ENCODE data around the gene AFAP1. TPM values are rescaled to one million over a fixed set of nuclear protein-coding genes. Genes with fewer than 3 reads are reported as not detected.

The AFAP1 gene
- total RNA-seq, 2 donors from 2014 or later = 32.1 to 40.1 TPM

- TF ChIP-seq, protein P1, sequence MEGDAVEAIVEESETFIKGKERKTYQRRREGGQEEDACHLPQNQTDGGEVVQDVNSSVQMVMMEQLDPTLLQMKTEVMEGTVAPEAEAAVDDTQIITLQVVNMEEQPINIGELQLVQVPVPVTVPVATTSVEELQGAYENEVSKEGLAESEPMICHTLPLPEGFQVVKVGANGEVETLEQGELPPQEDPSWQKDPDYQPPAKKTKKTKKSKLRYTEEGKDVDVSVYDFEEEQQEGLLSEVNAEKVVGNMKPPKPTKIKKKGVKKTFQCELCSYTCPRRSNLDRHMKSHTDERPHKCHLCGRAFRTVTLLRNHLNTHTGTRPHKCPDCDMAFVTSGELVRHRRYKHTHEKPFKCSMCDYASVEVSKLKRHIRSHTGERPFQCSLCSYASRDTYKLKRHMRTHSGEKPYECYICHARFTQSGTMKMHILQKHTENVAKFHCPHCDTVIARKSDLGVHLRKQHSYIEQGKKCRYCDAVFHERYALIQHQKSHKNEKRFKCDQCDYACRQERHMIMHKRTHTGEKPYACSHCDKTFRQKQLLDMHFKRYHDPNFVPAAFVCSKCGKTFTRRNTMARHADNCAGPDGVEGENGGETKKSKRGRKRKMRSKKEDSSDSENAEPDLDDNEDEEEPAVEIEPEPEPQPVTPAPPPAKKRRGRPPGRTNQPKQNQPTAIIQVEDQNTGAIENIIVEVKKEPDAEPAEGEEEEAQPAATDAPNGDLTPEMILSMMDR (IDR thresholded peaks at IDR 0.05) = no peak
- Histone ChIP-seq H3K9me3 (no peaks in the 10 kb centered on the region), H3K36me3 (no peaks in the 10 kb centered on the region), H3K27ac (no peak overlapping the region), H3K27me3 (replicated peaks; ENCODE audit: insufficient read depth) (no peaks in the 10 kb centered on the region), H3K4me3 (no peak overlapping the region), H3K4me1 (ENCODE audit: control insufficient read depth in 1 of 2, low read depth in 2 of 2) (peaks cover 13 to 35% of the 10 kb centered on the region in 2 donors)
- no peak for DNase-seq (ENCODE audit: low spot score)
- ATAC-seq (ENCODE audit: insufficient number of reproducible peaks, low FRiP score, low read depth) = no peak
Measured at GRCh38 chr4:7959078-7959477, 19.4 kb upstream of the AFAP1 start.

DNA sequence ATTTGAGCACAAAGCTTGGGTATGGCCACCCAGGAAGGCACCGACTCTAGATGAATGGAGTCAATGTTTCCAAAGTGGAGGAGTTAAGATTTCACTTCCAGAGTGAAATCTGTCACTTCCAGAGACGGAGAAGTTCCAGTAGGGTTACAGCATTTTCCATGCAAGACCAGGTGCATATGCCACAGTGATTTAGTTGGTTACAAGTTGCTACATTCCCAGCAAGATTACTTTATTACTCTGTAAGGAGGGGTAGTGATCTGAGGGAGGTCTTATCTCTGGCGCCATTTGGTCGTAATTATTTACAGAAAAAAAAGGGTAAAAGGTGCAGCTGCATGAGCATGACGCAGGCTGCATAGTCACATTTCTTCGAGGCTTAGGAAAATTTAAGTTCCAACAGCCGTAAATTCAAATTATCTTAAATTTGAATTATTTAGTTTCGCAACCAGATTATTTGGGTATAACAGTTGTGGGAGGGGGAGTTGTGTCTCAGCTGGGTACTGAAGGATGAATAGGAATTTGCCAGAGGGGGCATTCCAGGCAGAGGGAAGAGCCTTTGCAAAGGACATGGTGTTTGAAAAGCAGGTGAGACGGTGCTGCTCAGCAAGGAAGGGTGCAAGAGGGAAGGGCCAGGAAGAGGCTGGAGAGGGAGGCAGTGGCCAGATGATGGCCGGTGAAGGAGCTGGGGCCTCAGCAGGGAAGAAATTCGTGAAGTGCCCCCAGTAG is 17.4 kb upstream of the AFAP1 start:
- ATAC-seq (ENCODE audit: insufficient number of reproducible peaks, low FRiP score, low read depth) (no peak), DNase-seq (ENCODE audit: low spot score) (no peak)
- no peaks in the 10 kb centered on the region for H3K27me3 ChIP-seq (replicated peaks; ENCODE audit: insufficient read depth)
- TF ChIP-seq, protein P1 (IDR thresholded peaks at IDR 0.05) = no peak
- no peak overlapping the region for H3K4me3 ChIP-seq
- H3K9me3 ChIP-seq = no peaks in the 10 kb centered on the region
- peaks cover 13 to 35% of the 10 kb centered on the region in 2 donors for H3K4me1 ChIP-seq (ENCODE audit: control insufficient read depth in 1 of 2, low read depth in 2 of 2)
- no peaks in the 10 kb centered on the region for H3K36me3 ChIP-seq
- H3K27ac ChIP-seq = peak overlapping the region in 1 of 2 donors; percentile 60

DNA sequence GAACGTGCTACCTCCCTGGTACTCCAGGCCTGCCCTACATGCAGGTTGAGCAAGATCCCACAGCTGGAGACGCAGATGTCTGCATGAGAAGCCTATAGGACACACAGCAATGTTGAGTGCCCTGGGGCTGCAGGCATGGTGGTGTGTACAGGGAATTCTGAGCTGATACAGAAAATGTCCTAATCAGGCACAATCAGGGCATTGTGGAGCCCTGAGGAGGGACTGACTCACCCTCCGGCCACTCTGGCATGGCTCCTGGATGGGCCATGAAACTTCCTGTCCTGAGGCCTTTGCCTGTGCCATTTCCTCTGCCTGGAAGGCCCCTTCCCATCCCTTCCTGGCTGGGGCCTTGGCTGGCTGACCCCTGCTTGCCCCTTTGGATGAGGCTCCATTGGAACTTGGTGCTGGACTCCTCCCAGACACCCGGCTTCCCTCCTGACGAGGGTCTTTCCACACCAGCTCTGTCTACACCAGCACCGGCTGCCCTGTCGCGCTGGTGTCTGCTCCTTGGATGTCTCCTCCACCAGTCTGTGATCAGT is 16.7 kb upstream of the AFAP1 start:
- H3K27ac ChIP-seq = peak overlapping the region in 1 of 2 donors; percentile 60
- ATAC-seq (ENCODE audit: insufficient number of reproducible peaks, low FRiP score, low read depth) = no peak
- no peaks in the 10 kb centered on the region for H3K36me3 ChIP-seq

DNA sequence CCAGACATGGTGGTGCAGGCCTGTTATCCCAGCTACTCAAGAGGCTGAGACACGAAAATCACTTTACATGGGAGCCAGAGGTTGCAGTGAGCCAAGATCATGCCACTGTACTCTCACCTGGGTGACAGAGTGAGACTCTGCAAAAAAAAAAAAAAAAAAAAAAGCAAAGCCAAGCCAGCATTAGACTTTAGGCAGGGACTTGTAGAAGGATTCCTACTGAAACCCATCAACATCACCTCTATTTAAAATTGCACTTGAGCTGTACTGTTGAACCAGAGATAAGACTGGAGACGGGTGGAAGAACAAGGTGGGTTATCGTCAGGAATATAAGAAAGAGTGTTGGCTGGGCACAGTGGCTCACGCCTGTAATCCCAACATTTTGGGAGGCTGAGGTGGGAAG is 15.7 kb upstream of the AFAP1 start:
- no peak for DNase-seq (ENCODE audit: low spot score)

More for the DNA sequence above, 16.7 kb upstream of the AFAP1 start:
- Histone ChIP-seq H3K4me1 (ENCODE audit: control insufficient read depth in 1 of 2, low read depth in 2 of 2) (peaks cover 11 to 28% of the 10 kb centered on the region in 2 donors), H3K27me3 (replicated peaks; ENCODE audit: insufficient read depth) (no peaks in the 10 kb centered on the region), H3K4me3 (no peak overlapping the region), H3K9me3 (no peaks in the 10 kb centered on the region)
- DNase-seq (ENCODE audit: low spot score) = no peak
- TF ChIP-seq, protein P1 (IDR thresholded peaks at IDR 0.05) = no peak

DNA sequence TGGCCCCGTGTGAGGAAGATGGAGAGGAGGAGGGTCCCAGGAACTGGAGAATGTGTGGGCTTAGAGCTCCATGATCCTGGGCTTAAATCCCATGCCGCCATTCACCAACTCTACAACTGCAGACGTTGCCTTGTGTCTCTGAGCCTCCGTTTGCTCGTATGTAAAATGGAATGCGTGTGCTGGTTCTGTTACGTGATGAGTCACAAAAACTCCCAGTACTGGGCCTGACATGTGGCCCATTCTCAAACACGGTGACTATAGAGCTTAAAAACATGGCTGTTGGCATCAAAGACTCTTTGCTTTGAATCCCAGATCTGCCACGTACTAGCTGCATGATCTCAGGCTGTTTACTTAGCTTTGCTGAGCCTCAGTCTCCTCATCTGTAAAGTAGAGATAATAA is 13.0 kb upstream of the AFAP1 start:
- no peaks in the 10 kb centered on the region for H3K36me3 ChIP-seq
- ATAC-seq (ENCODE audit: insufficient number of reproducible peaks, low FRiP score, low read depth) = no peak
- no peaks in the 10 kb centered on the region for H3K27me3 ChIP-seq (replicated peaks; ENCODE audit: insufficient read depth)
- no peaks in the 10 kb centered on the region for H3K9me3 ChIP-seq
- no peak for DNase-seq (ENCODE audit: low spot score)
- TF ChIP-seq, protein P1 (IDR thresholded peaks at IDR 0.05) = no peak
- H3K4me3 ChIP-seq = no peak overlapping the region
- peaks cover 0 to 10% of the 10 kb centered on the region in 2 donors for H3K4me1 ChIP-seq (ENCODE audit: control insufficient read depth in 1 of 2, low read depth in 2 of 2)
- H3K27ac ChIP-seq = no peak overlapping the region

More for the DNA sequence above, 15.7 kb upstream of the AFAP1 start:
- no peaks in the 10 kb centered on the region for H3K27me3 ChIP-seq (replicated peaks; ENCODE audit: insufficient read depth)
- no peak for ATAC-seq (ENCODE audit: insufficient number of reproducible peaks, low FRiP score, low read depth)
- peaks cover 4 to 19% of the 10 kb centered on the region in 2 donors for H3K4me1 ChIP-seq (ENCODE audit: control insufficient read depth in 1 of 2, low read depth in 2 of 2)
- H3K4me3 ChIP-seq = no peak overlapping the region
- no peaks in the 10 kb centered on the region for H3K36me3 ChIP-seq
- H3K9me3 ChIP-seq = no peaks in the 10 kb centered on the region
- TF ChIP-seq, protein P1 (IDR thresholded peaks at IDR 0.05) = no peak
- H3K27ac ChIP-seq = no peak overlapping the region

Measured in thoracic aorta (tissue), 2 donors.